ENCODE data around the gene DOCK6.

DNA sequence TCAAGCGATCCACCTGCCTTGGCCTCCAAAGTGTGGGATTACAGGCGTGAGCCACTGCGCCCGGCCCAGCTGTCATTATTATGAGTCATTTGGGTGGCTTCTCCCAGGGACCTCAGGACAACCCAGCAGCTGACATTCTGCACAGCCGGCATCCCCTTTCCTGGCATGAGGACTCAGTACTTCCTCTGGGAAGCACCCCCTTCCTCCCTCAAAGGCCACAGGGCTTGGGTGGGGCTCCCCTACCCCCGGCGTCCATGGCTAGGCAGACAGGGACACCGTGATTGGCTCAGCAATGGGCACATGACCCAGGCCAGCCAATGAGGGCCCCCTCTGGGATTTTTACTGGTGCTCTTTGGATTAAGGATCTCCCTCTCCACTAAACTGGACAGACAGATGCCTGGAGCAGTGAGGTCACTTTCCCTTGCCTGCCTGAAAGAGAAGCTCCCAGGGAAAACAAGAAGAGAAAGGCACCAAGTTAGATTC lies 71.0 kb downstream of the DOCK6 start:
- TF ChIP-seq HIC1 (tag by site-specific recombination; IDR thresholded peaks at IDR 0.05) = no peak
- no peak for TF ChIP-seq ZNF785 (tag by site-specific recombination; IDR thresholded peaks at IDR 0.05)
